ENCODE data around the gene NLRP13. TPM values are rescaled to one million over a fixed set of nuclear protein-coding genes. Genes with fewer than 3 reads are reported as not detected.

The NLRP13 gene, protein sequence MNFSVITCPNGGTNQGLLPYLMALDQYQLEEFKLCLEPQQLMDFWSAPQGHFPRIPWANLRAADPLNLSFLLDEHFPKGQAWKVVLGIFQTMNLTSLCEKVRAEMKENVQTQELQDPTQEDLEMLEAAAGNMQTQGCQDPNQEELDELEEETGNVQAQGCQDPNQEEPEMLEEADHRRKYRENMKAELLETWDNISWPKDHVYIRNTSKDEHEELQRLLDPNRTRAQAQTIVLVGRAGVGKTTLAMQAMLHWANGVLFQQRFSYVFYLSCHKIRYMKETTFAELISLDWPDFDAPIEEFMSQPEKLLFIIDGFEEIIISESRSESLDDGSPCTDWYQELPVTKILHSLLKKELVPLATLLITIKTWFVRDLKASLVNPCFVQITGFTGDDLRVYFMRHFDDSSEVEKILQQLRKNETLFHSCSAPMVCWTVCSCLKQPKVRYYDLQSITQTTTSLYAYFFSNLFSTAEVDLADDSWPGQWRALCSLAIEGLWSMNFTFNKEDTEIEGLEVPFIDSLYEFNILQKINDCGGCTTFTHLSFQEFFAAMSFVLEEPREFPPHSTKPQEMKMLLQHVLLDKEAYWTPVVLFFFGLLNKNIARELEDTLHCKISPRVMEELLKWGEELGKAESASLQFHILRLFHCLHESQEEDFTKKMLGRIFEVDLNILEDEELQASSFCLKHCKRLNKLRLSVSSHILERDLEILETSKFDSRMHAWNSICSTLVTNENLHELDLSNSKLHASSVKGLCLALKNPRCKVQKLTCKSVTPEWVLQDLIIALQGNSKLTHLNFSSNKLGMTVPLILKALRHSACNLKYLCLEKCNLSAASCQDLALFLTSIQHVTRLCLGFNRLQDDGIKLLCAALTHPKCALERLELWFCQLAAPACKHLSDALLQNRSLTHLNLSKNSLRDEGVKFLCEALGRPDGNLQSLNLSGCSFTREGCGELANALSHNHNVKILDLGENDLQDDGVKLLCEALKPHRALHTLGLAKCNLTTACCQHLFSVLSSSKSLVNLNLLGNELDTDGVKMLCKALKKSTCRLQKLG
- not detected in 2 replicates for polyA plus RNA-seq (2011; rRNA removed)
- not detected in 2 replicates for polyA minus RNA-seq (2011; rRNA and poly(A)+ RNA removed)

DNA sequence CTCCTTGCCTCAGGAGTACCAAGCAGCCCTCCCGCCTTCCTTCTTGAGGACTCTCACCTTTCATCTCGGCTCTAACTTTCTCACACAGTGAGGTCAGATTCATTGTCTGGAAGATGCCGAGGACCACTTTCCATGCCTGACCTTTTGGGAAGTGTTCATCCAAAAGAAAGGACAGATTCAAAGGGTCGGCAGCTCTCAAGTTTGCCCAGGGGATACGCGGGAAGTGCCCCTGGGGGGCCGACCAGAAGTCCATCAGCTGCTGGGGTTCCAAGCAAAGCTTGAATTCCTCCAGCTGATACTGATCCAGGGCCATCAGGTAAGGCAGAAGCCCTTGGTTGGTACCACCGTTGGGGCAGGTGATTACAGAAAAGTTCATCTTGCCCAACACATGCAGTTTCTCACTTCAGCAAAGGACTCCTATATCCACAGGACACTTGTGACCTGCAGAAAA is at the start of gene NLRP13:
Gene NLRP13 (minus strand): TSS at position 401 of the 451 bp plus-strand sequence. CDS start 25 bp downstream, at position 376.
- H3K27me3 ChIP-seq (ENCODE audit: control insufficient read depth, insufficient read depth, low read length) = no peaks in the 10 kb centered on the region
- DNase-seq (ENCODE audit: low read depth, low spot score) = no peak
- H3K4me3 ChIP-seq (ENCODE audit: low read depth, low read length) = no peak within 1 kb of the TSS
- H3K27ac ChIP-seq (ENCODE audit: low read depth, low read length) = no peak within 1 kb of the TSS
- ChIA-PET CTCF (no interaction called here), POLR2A (no interaction called here)
- peaks cover 55% of the 10 kb centered on the region for H3K9me3 ChIP-seq (ENCODE audit: control insufficient read depth, insufficient read depth, low read length)
- TF ChIP-seq, protein P1, sequence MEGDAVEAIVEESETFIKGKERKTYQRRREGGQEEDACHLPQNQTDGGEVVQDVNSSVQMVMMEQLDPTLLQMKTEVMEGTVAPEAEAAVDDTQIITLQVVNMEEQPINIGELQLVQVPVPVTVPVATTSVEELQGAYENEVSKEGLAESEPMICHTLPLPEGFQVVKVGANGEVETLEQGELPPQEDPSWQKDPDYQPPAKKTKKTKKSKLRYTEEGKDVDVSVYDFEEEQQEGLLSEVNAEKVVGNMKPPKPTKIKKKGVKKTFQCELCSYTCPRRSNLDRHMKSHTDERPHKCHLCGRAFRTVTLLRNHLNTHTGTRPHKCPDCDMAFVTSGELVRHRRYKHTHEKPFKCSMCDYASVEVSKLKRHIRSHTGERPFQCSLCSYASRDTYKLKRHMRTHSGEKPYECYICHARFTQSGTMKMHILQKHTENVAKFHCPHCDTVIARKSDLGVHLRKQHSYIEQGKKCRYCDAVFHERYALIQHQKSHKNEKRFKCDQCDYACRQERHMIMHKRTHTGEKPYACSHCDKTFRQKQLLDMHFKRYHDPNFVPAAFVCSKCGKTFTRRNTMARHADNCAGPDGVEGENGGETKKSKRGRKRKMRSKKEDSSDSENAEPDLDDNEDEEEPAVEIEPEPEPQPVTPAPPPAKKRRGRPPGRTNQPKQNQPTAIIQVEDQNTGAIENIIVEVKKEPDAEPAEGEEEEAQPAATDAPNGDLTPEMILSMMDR (IDR thresholded peaks at IDR 0.05; ENCODE audit: low read depth, low read length) = no peak

DNA sequence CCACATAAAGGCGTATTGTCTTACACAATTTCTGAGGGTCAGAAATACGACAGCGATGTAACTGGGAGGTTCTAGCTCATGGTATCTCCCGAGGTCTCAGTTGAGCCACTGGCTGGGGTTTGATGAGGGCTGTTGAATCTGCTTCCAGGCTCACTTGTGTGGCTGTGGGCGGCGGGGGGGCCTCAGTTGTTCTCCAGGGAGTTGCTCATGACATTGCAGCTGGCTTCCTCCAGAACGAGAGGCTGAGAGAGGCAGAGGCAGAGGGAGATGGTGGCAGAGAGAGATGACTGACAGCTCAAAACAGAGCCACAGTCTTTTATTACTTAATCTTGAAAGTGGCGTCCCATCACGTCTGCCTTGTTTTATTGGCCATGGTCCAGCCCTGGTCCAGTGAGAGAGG is 48.3 kb upstream of the NLRP13 start:
- Histone ChIP-seq H3K27ac (ENCODE audit: low read depth, low read length) (no peak overlapping the region), H3K27me3 (ENCODE audit: control insufficient read depth, insufficient read depth, low read length) (no peaks in the 10 kb centered on the region), H3K9me3 (ENCODE audit: control insufficient read depth, insufficient read depth, low read length) (peaks cover 27% of the 10 kb centered on the region), H3K4me3 (ENCODE audit: low read depth, low read length) (no peak overlapping the region)
- ChIA-PET CTCF (no interaction called here), POLR2A (no interaction called here)
- no peak for DNase-seq (ENCODE audit: low read depth, low spot score)
- TF ChIP-seq, protein P1 (IDR thresholded peaks at IDR 0.05; ENCODE audit: low read depth, low read length) = no peak

DNA sequence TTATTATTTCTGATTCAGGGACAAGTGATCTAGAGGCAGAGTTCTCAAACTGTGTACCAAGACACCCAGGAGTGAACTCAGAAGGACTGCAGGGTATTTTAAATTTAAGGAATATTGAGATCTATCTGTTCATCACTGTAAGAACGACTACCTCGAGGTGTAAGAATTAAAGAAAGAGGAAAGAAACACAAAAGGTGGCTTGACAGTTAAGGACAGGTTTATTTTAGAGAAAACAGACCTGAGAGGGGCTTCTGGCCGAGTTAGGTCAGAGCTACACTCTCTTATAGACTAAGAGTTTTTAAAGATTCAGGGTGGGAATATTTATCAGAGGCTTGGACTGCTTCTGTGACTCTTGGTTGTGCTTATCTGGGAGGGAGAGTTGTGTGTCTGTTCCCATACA is 41.8 kb upstream of the NLRP13 start:
- Histone ChIP-seq H3K9me3 (ENCODE audit: control insufficient read depth, insufficient read depth, low read length) (peaks cover 26% of the 10 kb centered on the region), H3K27ac (ENCODE audit: low read depth, low read length) (no peak overlapping the region), H3K27me3 (ENCODE audit: control insufficient read depth, insufficient read depth, low read length) (no peaks in the 10 kb centered on the region), H3K4me3 (ENCODE audit: low read depth, low read length) (no peak overlapping the region)
- TF ChIP-seq, protein P1 (IDR thresholded peaks at IDR 0.05; ENCODE audit: low read depth, low read length) = no peak
- no peak for DNase-seq (ENCODE audit: low read depth, low spot score)
- CTCF ChIA-PET = no interaction called here
- POLR2A ChIA-PET = no interaction called here

DNA sequence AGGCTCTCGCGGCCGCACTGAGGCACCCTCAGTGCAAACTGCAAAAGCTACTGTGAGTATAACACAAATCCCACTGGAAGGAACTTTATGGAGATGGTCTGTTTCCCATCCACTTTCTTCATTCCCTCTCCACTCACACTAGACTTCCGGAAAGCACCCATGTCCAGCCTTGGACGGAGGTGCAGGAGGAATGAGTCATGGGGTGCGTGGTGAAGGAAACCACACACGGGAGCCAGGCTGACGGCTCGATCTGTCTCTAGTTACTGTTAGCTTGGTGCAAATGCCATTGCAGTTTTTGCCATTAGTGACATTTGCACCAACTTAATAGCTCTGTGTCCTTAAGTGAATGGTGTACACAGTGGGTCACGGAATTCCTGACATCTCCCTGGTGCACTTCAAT is 30.1 kb upstream of the NLRP13 start:
- TF ChIP-seq, protein P1 (IDR thresholded peaks at IDR 0.05; ENCODE audit: low read depth, low read length) = no peak
- H3K27me3 ChIP-seq (ENCODE audit: control insufficient read depth, insufficient read depth, low read length) = no peaks in the 10 kb centered on the region
- ChIA-PET CTCF (no interaction called here), POLR2A (no interaction called here)
- no peak overlapping the region for H3K4me3 ChIP-seq (ENCODE audit: low read depth, low read length)
- no peak for DNase-seq (ENCODE audit: low read depth, low spot score)
- no peak overlapping the region for H3K27ac ChIP-seq (ENCODE audit: low read depth, low read length)
- H3K9me3 ChIP-seq (ENCODE audit: control insufficient read depth, insufficient read depth, low read length) = peaks cover 54% of the 10 kb centered on the region

All from AG04450 (cell line).